HCT116 (cell line): ENCODE measurements around the gene TRPV5. TPM values are rescaled to one million over a fixed set of nuclear protein-coding genes. Genes with fewer than 3 reads are reported as not detected.

Experiments
- ATAC-seq: fragments of 200-7000 bp; cut with Tn5 transposase; 2 replicates; pipeline ENCODE4 v1.9.1; 2020; ENCODE audit warnings: mild to moderate bottlenecking, moderate library complexity
- BruUV-seq: library from RNA; stranded (reverse); fragments of 400-500 nt; replicated peaks from 2 replicates; lab custom pipeline; 2021; lab: Mats Ljungman, UMichigan
- CTCF ChIA-PET: fragments of 300-600 bp; sonication (Branson Sonifier 250); formaldehyde crosslinking; loops from one replicate; lab custom pipeline; 2021; ENCODE audit warnings: antibody characterized with exemption; lab: Charles Lee
- POLR2A ChIA-PET: fragments of 300-600, 350-600 bp; sonication (Branson Sonifier 250); formaldehyde crosslinking; loops from one replicate; lab custom pipeline; 2021; ENCODE audit warnings: antibody characterized with exemption; lab: Charles Lee
- RAD21 ChIA-PET, 2 experiments: fragments of 300-600 bp; sonication (Branson Sonifier 250); formaldehyde crosslinking; loops; one replicate each; lab custom pipeline; 2023; ENCODE audit warnings: low total read pairs in 2 of 2; ENCODE audit not compliant: uncharacterized antibody in 2 of 2, unreplicated experiment in 2 of 2, low non-redundant PET in 1 of 2; lab: Charles Lee
- DNase-seq: peaks from one replicate; pipeline ENCODE4 v3.0.0-alpha.2; 2010; ENCODE audit warnings: low read depth, low spot score
- H2AFZ ChIP-seq: fragments of 200-600 bp; shearing (Covaris generic), sonication (generic); 2 replicates; pipeline ENCODE4 v1.6.1; 2017; ENCODE audit warnings: low read depth, mixed run types, mixed read lengths, antibody characterized with exemption, low read length; ENCODE audit not compliant: poor library complexity, severe bottlenecking
- H3K27ac ChIP-seq: 2 replicates; pipeline ENCODE4 v1.5.1; 2012; ENCODE audit warnings: low read depth, low read length
- H3K27me3 ChIP-seq: fragments of 200-600 bp; sonication (generic); 2 replicates; pipeline ENCODE4 v1.6.1; 2016; ENCODE audit warnings: mixed run types, low read length, mixed read lengths; ENCODE audit not compliant: insufficient read depth
- H3K36me3 ChIP-seq, 2 experiments: fragments of 200-500 bp in 1 of 2; fragments of 200-600 bp in 1 of 2; sonication (Bioruptor generic) in 1 of 2; sonication (generic) in 1 of 2; 2 replicates each; pipeline versions ENCODE4 v1.5.1 to v1.6.1; 2014 to 2016; ENCODE audit warnings: low read length in 2 of 2, inconsistent platforms in 1 of 2, mixed read lengths in 1 of 2, mixed run types in 1 of 2; ENCODE audit not compliant: insufficient read depth in 2 of 2, control insufficient read depth in 1 of 2
- H3K4me1 ChIP-seq, 2 experiments: fragments of 200-600 bp in 1 of 2; sonication (generic) in 1 of 2; 2 replicates each; pipeline versions ENCODE4 v1.5.1 to v1.6.1; 2012 to 2017; ENCODE audit warnings: low read length in 2 of 2, inconsistent platforms in 1 of 2, mild to moderate bottlenecking in 1 of 2, mixed read lengths in 1 of 2, mixed run types in 1 of 2, moderate library complexity in 1 of 2; ENCODE audit not compliant: insufficient read depth in 2 of 2, control insufficient read depth in 1 of 2
- H3K4me2 ChIP-seq: fragments of 200-600 bp; sonication (generic); 2 replicates; pipeline ENCODE4 v1.6.1; 2017; ENCODE audit warnings: mixed run types, low read length, mixed read lengths
- H3K4me3 ChIP-seq, 2 experiments: fragments of 200-600 bp in 1 of 2; sonication (generic) in 1 of 2; replicated peaks in 1 of 2; 2 replicates each; pipeline ENCODE4 v1.5.1; 2011 to 2016; ENCODE audit warnings: low read length in 2 of 2, control low read depth in 1 of 2, low read depth in 1 of 2, mild to moderate bottlenecking in 1 of 2, mixed read lengths in 1 of 2, mixed run types in 1 of 2
- H3K79me2 ChIP-seq: fragments of 200-600 bp; sonication (generic); 2 replicates; pipeline ENCODE4 v1.6.1; 2017; ENCODE audit warnings: mild to moderate bottlenecking, mixed run types, low read length, moderate library complexity, mixed read lengths; ENCODE audit not compliant: insufficient read depth
- H3K9ac ChIP-seq: fragments of 200-600 bp; sonication (generic); 2 replicates; pipeline ENCODE4 v1.6.1; 2016; ENCODE audit warnings: low read length, mixed read lengths
- H3K9me2 ChIP-seq: fragments of 200-600 bp; sonication (generic), shearing (Covaris generic); 2 replicates; pipeline ENCODE4 v1.6.1; 2017; ENCODE audit warnings: mixed run types, mild to moderate bottlenecking, moderate library complexity; ENCODE audit not compliant: insufficient read depth
- H3K9me3 ChIP-seq, 2 experiments: fragments of 200-500 bp in 1 of 2; fragments of 200-600 bp in 1 of 2; sonication (Bioruptor generic) in 1 of 2; sonication (generic) in 1 of 2; 2 replicates each; pipeline ENCODE4 v1.6.1; 2014 to 2017; ENCODE audit warnings: low read length in 2 of 2, mixed read lengths in 2 of 2, inconsistent platforms in 1 of 2, low read depth in 1 of 2, mild to moderate bottlenecking in 1 of 2, mixed run types in 1 of 2, moderate library complexity in 1 of 2; ENCODE audit not compliant: control insufficient read depth in 1 of 2, insufficient read depth in 1 of 2
- H4K20me1 ChIP-seq: fragments of 200-600 bp; sonication (generic), shearing (Covaris generic); 2 replicates; pipeline ENCODE4 v1.6.1; 2017; ENCODE audit warnings: mixed run types, mild to moderate bottlenecking, moderate library complexity; ENCODE audit not compliant: insufficient read depth
- CEBPB ChIP-seq: IDR thresholded peaks from 2 replicates; pipeline ENCODE4 v1.6.1; 2012; ENCODE audit warnings: low read depth
- CTCF ChIP-seq, 3 experiments: fragments of 200-600 bp in 1 of 3; sonication (generic) in 1 of 3; IDR thresholded peaks in 2 of 3; conservative IDR thresholded peaks in 1 of 3; 2 replicates each; pipeline ENCODE4 v1.5.1; 2012 to 2017; ENCODE audit warnings: low read depth in 2 of 3, low read length in 2 of 3, antibody characterized with exemption in 1 of 3, borderline replicate concordance in 1 of 3, control low read depth in 1 of 3, mild to moderate bottlenecking in 1 of 3, mixed read lengths in 1 of 3, mixed run types in 1 of 3, moderate library complexity in 1 of 3; ENCODE audit not compliant: insufficient read depth in 1 of 3
- ELF1 ChIP-seq: IDR thresholded peaks from 2 replicates; pipeline ENCODE4 v1.6.1; 2012; ENCODE audit warnings: low read depth, borderline replicate concordance
- EZH2 ChIP-seq: fragments of 200-600 bp; sonication (generic); IDR thresholded peaks from 2 replicates; pipeline ENCODE4 v1.6.1; 2017; ENCODE audit warnings: antibody characterized with exemption, mixed run types
- JUND ChIP-seq: IDR thresholded peaks from 2 replicates; pipeline ENCODE4 v1.6.1; 2012
- POLR2AphosphoS5 ChIP-seq: IDR thresholded peaks from 2 replicates; pipeline ENCODE4 v1.6.1; 2011; ENCODE audit warnings: mild to moderate bottlenecking, low read depth, low read length, moderate library complexity
- RAD21 ChIP-seq: IDR thresholded peaks from 2 replicates; pipeline ENCODE4 v1.6.1; 2012; ENCODE audit warnings: low read depth, mild to moderate bottlenecking
- REST ChIP-seq: IDR thresholded peaks from 2 replicates; pipeline ENCODE4 v1.6.1; 2012; ENCODE audit warnings: low read depth
- SP1 ChIP-seq: IDR thresholded peaks from 2 replicates; pipeline ENCODE4 v1.6.1; 2012; ENCODE audit warnings: low read depth
- SRF ChIP-seq: IDR thresholded peaks from 2 replicates; pipeline ENCODE4 v1.6.1; 2012; ENCODE audit warnings: low read depth
- YY1 ChIP-seq: IDR thresholded peaks from 2 replicates; pipeline ENCODE4 v1.6.1; 2011; ENCODE audit warnings: low read length, low read depth, moderate library complexity, mild to moderate bottlenecking; ENCODE audit not compliant: insufficient replicate concordance; ENCODE audit errors: extremely low read depth
- ZBTB33 ChIP-seq: IDR thresholded peaks from 2 replicates; pipeline ENCODE4 v1.6.1; 2011; ENCODE audit warnings: mild to moderate bottlenecking, low read length, moderate library complexity; ENCODE audit not compliant: insufficient replicate concordance; ENCODE audit errors: extremely low read depth
- ZNF274 ChIP-seq: fragments of 200-500 bp; sonication (Bioruptor generic); IDR thresholded peaks from 2 replicates; pipeline ENCODE4 v1.6.1; 2014; ENCODE audit warnings: mild to moderate bottlenecking, low read depth, low read length, inconsistent platforms
- intact Hi-C: fragments of 100-400 bp; cut with micrococcal nuclease; formaldehyde crosslinking; loops from 2 replicates; pipeline ENCODE4 v1.10.0; 2022
- total RNA-seq: library from RNA; stranded (reverse); gene quantifications from one replicate; pipeline ENCODE4 v1.2.1, GENCODE V29; 2021; ENCODE audit not compliant: unreplicated experiment

TRPV5 gene
- total RNA-seq, 1 experiment from 2014 or later, result not detected

- CTCF ChIA-PET, result interaction anchor here (0.8 to 1.5 kb wide), 3 partner anchors 10 to 103 kb away, joined by 3 to 4 read pairs (median 3); no protein-coding TSS in a partner anchor
- Histone ChIP-seq H3K9me3 (no peaks in the 10 kb centered on the region), H3K27ac (no peak overlapping the region), H3K9me2 (no peaks in the 10 kb centered on the region), H4K20me1 (no peaks in the 10 kb centered on the region), H3K4me3 (no peak overlapping the region), H3K9ac (no peak overlapping the region)
- intact Hi-C loops, result no loop called here
- TF ChIP-seq CEBPB (no peak), REST (no peak), POLR2AphosphoS5 (no peak), CTCF (IDR thresholded peaks at IDR 0.05 in 2 of 3, conservative IDR thresholded peaks at IDR 0.05 in 1 of 3; ENCODE audit: borderline replicate concordance in 1 of 3, insufficient read depth in 1 of 3, low read depth in 2 of 3, low read length in 2 of 3) (no peak), ELF1 (no peak), ZNF274 (no peak), SRF (no peak), RAD21 (no peak), EZH2 (no peak), ZBTB33 (no peak), JUND (no peak), SP1 (no peak), YY1 (no peak)
- TF ChIP-seq, all 23 proteins: peak for 0
- H3K4me1 ChIP-seq, result no peaks in the 10 kb centered on the region
- no peak overlapping the region for H2AFZ ChIP-seq
- ChIA-PET POLR2A (no interaction called here), RAD21 (no interaction called here)
- no peaks in the 10 kb centered on the region for H3K79me2 ChIP-seq
- DNase-seq, result no peak
- peaks cover 33% of the 10 kb centered on the region for H3K27me3 ChIP-seq
- no TSS peak for BruUV-seq
- H3K4me2 ChIP-seq, result no peak overlapping the region
- no peak for ATAC-seq
- H3K36me3 ChIP-seq, result no peaks in the 10 kb centered on the region
Measured at GRCh38 chr7:142899661-142900060, 33.9 kb downstream of the TRPV5 start.
